ENCODE measurements around the gene PABPN1L.

DNA sequence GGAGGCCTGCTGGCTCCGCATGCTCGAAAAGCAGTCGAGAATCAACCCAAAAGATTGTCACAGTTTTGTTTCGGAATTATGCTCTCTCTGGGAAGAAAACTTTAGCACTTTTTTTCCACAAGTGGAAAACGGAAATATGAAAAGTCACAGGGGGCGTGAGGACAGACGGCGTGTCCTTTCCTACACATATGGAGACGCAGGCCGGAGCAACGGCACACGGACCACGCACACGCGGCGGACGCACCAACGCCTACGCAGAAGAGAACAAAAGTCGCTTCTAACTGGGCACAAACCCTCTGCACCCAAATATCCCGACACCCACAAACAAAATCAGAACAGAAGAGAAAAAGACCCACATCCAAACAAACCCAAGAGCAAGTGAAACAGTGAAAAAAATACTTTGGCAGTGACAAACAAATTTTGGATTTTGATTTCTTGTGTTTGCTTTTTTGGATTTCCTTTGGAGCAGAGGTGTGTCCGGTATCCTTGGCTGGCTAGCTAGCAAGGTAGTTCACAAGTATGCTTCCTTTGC is 9.3 kb upstream of the PABPN1L start:
- TF ChIP-seq, protein P1, sequence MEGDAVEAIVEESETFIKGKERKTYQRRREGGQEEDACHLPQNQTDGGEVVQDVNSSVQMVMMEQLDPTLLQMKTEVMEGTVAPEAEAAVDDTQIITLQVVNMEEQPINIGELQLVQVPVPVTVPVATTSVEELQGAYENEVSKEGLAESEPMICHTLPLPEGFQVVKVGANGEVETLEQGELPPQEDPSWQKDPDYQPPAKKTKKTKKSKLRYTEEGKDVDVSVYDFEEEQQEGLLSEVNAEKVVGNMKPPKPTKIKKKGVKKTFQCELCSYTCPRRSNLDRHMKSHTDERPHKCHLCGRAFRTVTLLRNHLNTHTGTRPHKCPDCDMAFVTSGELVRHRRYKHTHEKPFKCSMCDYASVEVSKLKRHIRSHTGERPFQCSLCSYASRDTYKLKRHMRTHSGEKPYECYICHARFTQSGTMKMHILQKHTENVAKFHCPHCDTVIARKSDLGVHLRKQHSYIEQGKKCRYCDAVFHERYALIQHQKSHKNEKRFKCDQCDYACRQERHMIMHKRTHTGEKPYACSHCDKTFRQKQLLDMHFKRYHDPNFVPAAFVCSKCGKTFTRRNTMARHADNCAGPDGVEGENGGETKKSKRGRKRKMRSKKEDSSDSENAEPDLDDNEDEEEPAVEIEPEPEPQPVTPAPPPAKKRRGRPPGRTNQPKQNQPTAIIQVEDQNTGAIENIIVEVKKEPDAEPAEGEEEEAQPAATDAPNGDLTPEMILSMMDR (IDR thresholded peaks at IDR 0.05), result no peak
- no peak for TF ChIP-seq POLR2A (IDR thresholded peaks at IDR 0.05)

Data from adrenal gland (tissue), 5 donors.